Mucosa of descending colon (tissue), 3 donors: ENCODE data around the gene ZNF253. TPM values are rescaled to one million over a fixed set of nuclear protein-coding genes. Genes with fewer than 3 reads are reported as not detected.
"Not testable (repeated sequence)": the region's sequence is repeated elsewhere in the genome, so short reads cannot be mapped to it uniquely, and the experiment has no call there.

Experiments
- ATAC-seq: fragments of 200-7000 bp; cut with Tn5 transposase; one replicate; pipeline ENCODE4 v1.9.1; 2020; ENCODE audit warnings: mild to moderate bottlenecking, moderate library complexity
- DNase-seq, 3 donors: peaks; one replicate each; pipeline ENCODE4 v3.0.0-alpha.2; 2020
- H3K36me3 ChIP-seq: fragments of 200-600 bp; one replicate; pipeline ENCODE4 v1.8.0; 2021; ENCODE audit warnings: low read depth, mild to moderate bottlenecking
- H3K4me1 ChIP-seq: fragments of 200-600 bp; one replicate; pipeline ENCODE4 v1.8.0; 2021; ENCODE audit warnings: low read depth, mild to moderate bottlenecking
- H3K4me3 ChIP-seq: fragments of 200-600 bp; one replicate; pipeline ENCODE4 v1.8.0; 2021; ENCODE audit warnings: mild to moderate bottlenecking
- H3K9me3 ChIP-seq: fragments of 200-600 bp; one replicate; pipeline ENCODE4 v1.8.0; 2021; ENCODE audit warnings: mild to moderate bottlenecking
- CTCF ChIP-seq: fragments of 200-600 bp; IDR thresholded peaks from one replicate; pipeline ENCODE4 v1.8.0; 2022; ENCODE audit warnings: antibody characterized with exemption, mild to moderate bottlenecking
- intact Hi-C, 2 donors: fragments of 100-400 bp; cut with DNase I in 1 of 2; cut with micrococcal nuclease in 1 of 2; formaldehyde crosslinking; loops; one replicate each; pipeline versions ENCODE4 v1.11.0 to v1.11.1; 2022; cut with DNase I, micrococcal nuclease
- long read RNA-seq, 2 donors: library from polyadenylated mRNA; unstranded; transcript quantifications; one replicate each; pipeline ENCODE4 v2.0.0, GENCODE V29; 2019 to 2021
- total RNA-seq, 3 donors: library from RNA; stranded (reverse); fragmentation: NEBNext Ultra II Directional in 2 of 3; extraction: Animal tissue kit (Norgen Biotek cat#: 25700) in 2 of 3; gene quantifications; one replicate each; pipeline versions ENCODE4 v1.2.1 to v1.2.4, GENCODE V29; 2021 to 2023
- donor health status: DM: no; HTN: no; CAD: no; lungs with moderate emphysema.
- donor health status: DM: no; HTN: no; CAD: no.
- donor health status: DM: no; HTN: yes; CAD: no.

Gene ZNF253
- total RNA-seq: 10 to 100 TPM in 1 of 3 donors, 1 to 10 TPM in 2; 7.8 to 11.9 (median 9.4) TPM
- long read RNA-seq, donor 1, partial matches to known transcripts: 1 of 4 reads
- long read RNA-seq, donor 1, other reads (novel, unspliced or antisense): 0 of 4 reads
- long read RNA-seq, donor 2, partial matches to known transcripts: 0 of 4 reads
- long read RNA-seq, donor 2, other reads (novel, unspliced or antisense): 0 of 4 reads

GRCh38 chr19:19865750-19866610 is at the start of gene ZNF253:
Gene ZNF253 (plus strand): TSS chr19:19865882. CDS start chr19:19865997, 115 bp downstream.
- intact Hi-C loops: loop anchor here in 1 of 2 donors (5.0 kb wide), 1 partner anchor 44 kb away; the partner anchor contains the start of gene ZNF506

GRCh38 chr19:19816679-19817078 is 49.0 kb upstream of the ZNF253 start:
- H3K4me1 ChIP-seq: peaks cover 6% of the 10 kb centered on the region
- H3K4me3 ChIP-seq: no peak overlapping the region
- DNase-seq (no peak), ATAC-seq (no peak)
- peaks cover 65% of the 10 kb centered on the region for H3K9me3 ChIP-seq
- TF ChIP-seq CTCF: no peak
- intact Hi-C loops: no loop called here
- H3K36me3 ChIP-seq: no peaks in the 10 kb centered on the region

More at GRCh38 chr19:19865750-19866610, at the start of gene ZNF253:
- Histone ChIP-seq H3K4me3 (peak within 1 kb of the TSS; percentile 56), H3K9me3 (peaks cover 23% of the 10 kb centered on the region), H3K36me3 (no peaks in the 10 kb centered on the region), H3K4me1 (peaks cover 5% of the 10 kb centered on the region)
- DNase-seq (peak; percentile 96 to 98 (median 97)), ATAC-seq (peak; percentile 99)
- no peak for TF ChIP-seq CTCF

GRCh38 chr19:19817357-19817756 is 48.3 kb upstream of the ZNF253 start:
- no peak for DNase-seq
- Histone ChIP-seq H3K9me3 (peaks cover 61% of the 10 kb centered on the region), H3K36me3 (no peaks in the 10 kb centered on the region), H3K4me3 (no peak overlapping the region), H3K4me1 (peaks cover 7% of the 10 kb centered on the region)
- ATAC-seq: no peak
- TF ChIP-seq CTCF: no peak
- intact Hi-C loops: no loop called here

GRCh38 chr19:19820774-19821320 is 44.8 kb upstream of the ZNF253 start:
- DNase-seq: no peak
- Histone ChIP-seq H3K9me3 (peaks cover 53% of the 10 kb centered on the region), H3K36me3 (no peaks in the 10 kb centered on the region), H3K4me3 (peak overlapping the region; percentile 67), H3K4me1 (peaks cover 7% of the 10 kb centered on the region)
- no peak for ATAC-seq
- TF ChIP-seq CTCF: no peak
- intact Hi-C loops: loop anchor here in 1 of 2 donors (5.0 kb wide), 1 partner anchor 46 kb away; the partner anchor contains the start of gene ZNF253

GRCh38 chr19:19821366-19821951 is 44.2 kb upstream of the ZNF253 start, which contains the start of gene ZNF506:
Gene ZNF506 (minus strand): TSS chr19:19821750. CDS start chr19:19821603, 147 bp downstream.
- DNase-seq: peak; percentile 97 to 100 (median 98)
- Histone ChIP-seq H3K36me3 (no peaks in the 10 kb centered on the region), H3K4me3 (peak within 1 kb of the TSS; percentile 67), H3K4me1 (peaks cover 7% of the 10 kb centered on the region), H3K9me3 (peaks cover 53% of the 10 kb centered on the region)
- ATAC-seq: peak; percentile 99
- no peak for TF ChIP-seq CTCF
- intact Hi-C loops: loop anchor here in 1 of 2 donors (5.0 kb wide), 1 partner anchor 46 kb away; the partner anchor contains the start of gene ZNF253

GRCh38 chr19:19821976-19822375 is 43.7 kb upstream of the ZNF253 start:
- peak in 2 of 3 donors; percentile 19 to 48 for DNase-seq
- not testable (repeated sequence) for H3K4me1 ChIP-seq, ATAC-seq, H3K36me3 ChIP-seq
- H3K4me3 ChIP-seq: peak overlapping the region; percentile 67
- H3K9me3 ChIP-seq: peaks cover 53% of the 10 kb centered on the region
- intact Hi-C loops: loop anchor here in 1 of 2 donors (5.0 kb wide), 1 partner anchor 45 kb away; the partner anchor contains the start of gene ZNF253
